ENCODE measurements around the gene TSBP1. TPM values are rescaled to one million over a fixed set of nuclear protein-coding genes. Genes with fewer than 3 reads are reported as not detected.
"Not testable (repeated sequence)": the region's sequence is repeated elsewhere in the genome, so short reads cannot be mapped to it uniquely, and the experiment has no call there.

Gene TSBP1
- total RNA-seq, 4 donors from 2014 or later = not detected

- Histone ChIP-seq H3K4me3 (no peak overlapping the region), H3K4me1 (no peaks in the 10 kb centered on the region), H3K27ac (no peak overlapping the region), H3K36me3 (no peaks in the 10 kb centered on the region), H3K27me3 (peaks cover 8% of the 10 kb centered on the region), H3K9me3 (no peaks in the 10 kb centered on the region)
- ATAC-seq = no peak
- WGBS, 2 donors (ENCODE audit: low coverage in 1 of 2) = 67 to 89% methylated on average over 1 of the region's 1 CpG
- TF ChIP-seq CTCF (IDR thresholded peaks at IDR 0.05) = no peak
- TF ChIP-seq EP300 (IDR thresholded peaks at IDR 0.05) = no peak
These were observed 100.3 kb downstream of the TSBP1 start for GRCh38 chr6:32271429-32271828.

GRCh38 chr6:32268459-32268858, 103.2 kb downstream of the TSBP1 start:
- ATAC-seq, H3K27ac ChIP-seq, H3K4me1 ChIP-seq, H3K36me3 ChIP-seq, H3K4me3 ChIP-seq, H3K9me3 ChIP-seq, H3K27me3 ChIP-seq: not testable (repeated sequence)
- WGBS, 2 donors (ENCODE audit: low coverage in 1 of 2) = 100% methylated on average over 2 of the region's 3 CpGs; no CpG with 5 or more reads in 1 of the 2 donors

GRCh38 chr6:32267035-32267434, 104.7 kb downstream of the TSBP1 start:
- peaks cover 0 to 7% of the 10 kb centered on the region in 2 donors for H3K36me3 ChIP-seq
- ATAC-seq = no peak
- no peaks in the 10 kb centered on the region for H3K4me1 ChIP-seq
- TF ChIP-seq POLR2AphosphoS5 (IDR thresholded peaks at IDR 0.05) (no peak), CTCF (IDR thresholded peaks at IDR 0.05) (no peak), EP300 (IDR thresholded peaks at IDR 0.05) (no peak), POLR2A (IDR thresholded peaks at IDR 0.05) (no peak)
- peaks cover 6% of the 10 kb centered on the region for H3K27me3 ChIP-seq
- H3K9me3 ChIP-seq = no peaks in the 10 kb centered on the region
- H3K27ac ChIP-seq = no peak overlapping the region
- H3K4me3 ChIP-seq = no peak overlapping the region

GRCh38 chr6:32257262-32257661, 114.4 kb downstream of the TSBP1 start:
- H3K27ac ChIP-seq, H3K27me3 ChIP-seq, H3K36me3 ChIP-seq, H3K9me3 ChIP-seq, H3K4me3 ChIP-seq, ATAC-seq: not testable (repeated sequence)
- peaks cover 0 to 21% (median 0%) of the 10 kb centered on the region in 3 donors for H3K4me1 ChIP-seq
- WGBS, 2 donors (ENCODE audit: low coverage in 1 of 2) = 97 to 100% methylated on average over 2 to 3 of the region's 4 CpGs

GRCh38 chr6:32255199-32256153, 116.2 kb downstream of the TSBP1 start:
- WGBS, 2 donors (ENCODE audit: low coverage in 1 of 2) = 1 to 4% methylated on average over 19 to 28 of the region's 30 CpGs
- Histone ChIP-seq H3K9me3 (no peaks in the 10 kb centered on the region), H3K36me3 (no peaks in the 10 kb centered on the region), H3K4me1 (peaks cover 0 to 21% (median 0%) of the 10 kb centered on the region in 3 donors), H3K4me3 (peak overlapping the region; percentile 25 to 48), H3K27me3 (peaks cover 3% of the 10 kb centered on the region), H3K27ac (peak overlapping the region in 3 of 4 donors; percentile 74 to 77 (median 75))
- TF ChIP-seq POLR2AphosphoS5 (IDR thresholded peaks at IDR 0.05) (peak; percentile 58), EP300 (IDR thresholded peaks at IDR 0.05) (no peak), CTCF (IDR thresholded peaks at IDR 0.05) (peak; percentile 64 to 79 (median 68)), POLR2A (IDR thresholded peaks at IDR 0.05) (no peak)
- ATAC-seq = peak; percentile 99

GRCh38 chr6:32254761-32255198, 116.9 kb downstream of the TSBP1 start:
- 7 to 25% methylated on average over 11 to 12 of the region's 12 CpGs for WGBS, 2 donors (ENCODE audit: low coverage in 1 of 2)
- H3K9me3 ChIP-seq = no peaks in the 10 kb centered on the region
- TF ChIP-seq CTCF (IDR thresholded peaks at IDR 0.05) = no peak
- TF ChIP-seq EP300 (IDR thresholded peaks at IDR 0.05) = no peak
- TF ChIP-seq POLR2A (IDR thresholded peaks at IDR 0.05) = no peak
- TF ChIP-seq POLR2AphosphoS5 (IDR thresholded peaks at IDR 0.05) = no peak
- H3K27me3 ChIP-seq = peaks cover 3% of the 10 kb centered on the region
- peaks cover 0 to 21% (median 0%) of the 10 kb centered on the region in 3 donors for H3K4me1 ChIP-seq
- ATAC-seq = peak; percentile 40
- H3K4me3 ChIP-seq = peak overlapping the region; percentile 25 to 48
- H3K27ac ChIP-seq = peak overlapping the region in 3 of 4 donors; percentile 74 to 77 (median 75)
- H3K36me3 ChIP-seq = no peaks in the 10 kb centered on the region
